H9 (cell line): ENCODE data around the gene SGMS2. TPM values are rescaled to one million over a fixed set of nuclear protein-coding genes. Genes with fewer than 3 reads are reported as not detected.

Experiments
- DNase-seq: peaks from one replicate; pipeline ENCODE4 v3.0.0-alpha.2; 2017
- H2AFZ ChIP-seq: one replicate; pipeline ENCODE4 v1.6.1; 2013; ENCODE audit warnings: mild to moderate bottlenecking, low read length, control low read depth, moderate library complexity
- H2AK5ac ChIP-seq: 2 replicates; pipeline ENCODE4 v1.6.1; 2013; ENCODE audit warnings: low read length, control low read depth, mixed read lengths; ENCODE audit not compliant: insufficient read length
- H2BK120ac ChIP-seq: one replicate; pipeline ENCODE4 v1.6.1; 2013; ENCODE audit warnings: low read depth, mild to moderate bottlenecking, low read length, control low read depth, inconsistent platforms; ENCODE audit not compliant: poor library complexity, severe bottlenecking
- H2BK12ac ChIP-seq: 2 replicates; pipeline ENCODE4 v1.6.1; 2013; ENCODE audit warnings: low read length, control low read depth, mixed read lengths, low read depth; ENCODE audit not compliant: insufficient read length
- H2BK15ac ChIP-seq: 2 replicates; pipeline ENCODE4 v1.6.1; 2013; ENCODE audit warnings: low read depth, low read length, control low read depth
- H2BK20ac ChIP-seq: one replicate; pipeline ENCODE4 v1.6.1; 2013; ENCODE audit warnings: low read depth, mild to moderate bottlenecking, low read length, control low read depth, inconsistent platforms; ENCODE audit not compliant: poor library complexity, severe bottlenecking
- H2BK5ac ChIP-seq: 2 replicates; pipeline ENCODE4 v1.6.1; 2013; ENCODE audit warnings: low read length, control low read depth, mixed read lengths; ENCODE audit not compliant: insufficient read length
- H3K14ac ChIP-seq: 2 replicates; pipeline ENCODE4 v1.6.1; 2013; ENCODE audit warnings: low read length, control low read depth; ENCODE audit not compliant: insufficient read depth
- H3K18ac ChIP-seq: 2 replicates; pipeline ENCODE4 v1.6.1; 2013; ENCODE audit warnings: low read depth, mild to moderate bottlenecking, mixed read lengths, low read length, control low read depth; ENCODE audit not compliant: insufficient read length
- H3K23ac ChIP-seq: 2 replicates; pipeline ENCODE4 v1.6.1; 2013; ENCODE audit warnings: low read length, control low read depth, mixed read lengths, low read depth; ENCODE audit not compliant: insufficient read length
- H3K23me2 ChIP-seq: 2 replicates; pipeline ENCODE4 v1.6.1; 2013; ENCODE audit warnings: low read depth, mild to moderate bottlenecking, mixed read lengths, low read length, control low read depth; ENCODE audit not compliant: insufficient read length, poor library complexity, severe bottlenecking
- H3K27ac ChIP-seq: 2 replicates; pipeline ENCODE4 v1.5.1; 2013; ENCODE audit warnings: low read length, control low read depth, mixed read lengths, low read depth; ENCODE audit not compliant: insufficient read length
- H3K27me3 ChIP-seq: 2 replicates; pipeline ENCODE4 v1.6.1; 2013; ENCODE audit warnings: low read length, control low read depth, inconsistent platforms; ENCODE audit not compliant: insufficient read depth
- H3K4ac ChIP-seq: 2 replicates; pipeline ENCODE4 v1.6.1; 2013; ENCODE audit warnings: low read depth, mild to moderate bottlenecking, control low read depth, inconsistent platforms, low read length, moderate library complexity
- H3K4me1 ChIP-seq: 2 replicates; pipeline ENCODE4 v1.6.1; 2013; ENCODE audit warnings: low read length, control low read depth, inconsistent platforms; ENCODE audit not compliant: insufficient read depth
- H3K4me2 ChIP-seq: 2 replicates; pipeline ENCODE4 v1.6.1; 2013; ENCODE audit warnings: low read length, control low read depth, mixed read lengths; ENCODE audit not compliant: insufficient read length, insufficient read depth
- H3K56ac ChIP-seq: 2 replicates; pipeline ENCODE4 v1.6.1; 2013; ENCODE audit warnings: low read depth, mild to moderate bottlenecking, mixed read lengths, low read length, control low read depth; ENCODE audit not compliant: insufficient read length
- H3K79me1 ChIP-seq: 2 replicates; pipeline ENCODE4 v1.6.1; 2013; ENCODE audit warnings: low read depth, mild to moderate bottlenecking, moderate library complexity, low read length, control low read depth, inconsistent platforms; ENCODE audit not compliant: insufficient read depth, poor library complexity, severe bottlenecking
- H3K79me2 ChIP-seq: 2 replicates; pipeline ENCODE4 v1.6.1; 2013; ENCODE audit warnings: low read length, control low read depth, inconsistent platforms; ENCODE audit not compliant: insufficient read depth
- H3K9ac ChIP-seq: 2 replicates; pipeline ENCODE4 v1.6.1; 2013; ENCODE audit warnings: low read length, control low read depth, mixed read lengths; ENCODE audit not compliant: insufficient read length; ENCODE audit errors: extremely low read depth
- H3K9me3 ChIP-seq: one replicate; pipeline ENCODE4 v1.6.1; 2013; ENCODE audit warnings: low read depth, low read length, inconsistent platforms; ENCODE audit not compliant: control insufficient read depth
- H3T11ph ChIP-seq: one replicate; pipeline ENCODE4 v1.6.1; 2013; ENCODE audit warnings: mild to moderate bottlenecking, low read length, control low read depth, inconsistent platforms
- H4K20me1 ChIP-seq: one replicate; pipeline ENCODE4 v1.6.1; 2013; ENCODE audit not compliant: control insufficient read depth, insufficient read length, insufficient read depth
- H4K5ac ChIP-seq: 2 replicates; pipeline ENCODE4 v1.6.1; 2013; ENCODE audit warnings: low read depth, mild to moderate bottlenecking, mixed read lengths, low read length, control low read depth; ENCODE audit not compliant: insufficient read length
- H4K8ac ChIP-seq: replicated peaks from 2 replicates; pipeline ENCODE4 v1.6.1; 2013; ENCODE audit warnings: low read length, control low read depth, mixed read lengths, low read depth; ENCODE audit not compliant: insufficient read length
- H4K91ac ChIP-seq: 2 replicates; pipeline ENCODE4 v1.6.1; 2013; ENCODE audit warnings: low read depth, mild to moderate bottlenecking, moderate library complexity, mixed read lengths, low read length, control low read depth; ENCODE audit not compliant: insufficient read length
- H3K27ac Mint-ChIP-seq, 3 experiments: 2 replicates in 2 of 3; 3 replicates in 1 of 3; pipeline ENCODE4 v1.8.0; 2020 to 2021; ENCODE audit warnings: mixed read lengths in 3 of 3, mild to moderate bottlenecking in 1 of 3, moderate library complexity in 1 of 3
- H3K27me3 Mint-ChIP-seq: 2 replicates; pipeline ENCODE4 v1.8.0; 2021; ENCODE audit warnings: low read depth, mild to moderate bottlenecking, moderate library complexity, mixed read lengths
- H3K36me3 Mint-ChIP-seq, 3 experiments: 2 replicates in 2 of 3; 3 replicates in 1 of 3; pipeline ENCODE4 v1.8.0; 2020 to 2021; ENCODE audit warnings: low read depth in 3 of 3, mixed read lengths in 3 of 3; ENCODE audit not compliant: insufficient read depth in 1 of 3
- H3K4me1 Mint-ChIP-seq, 2 experiments: 2 replicates each; pipeline ENCODE4 v1.8.0; 2020; ENCODE audit warnings: mixed read lengths in 2 of 2
- H3K4me3 Mint-ChIP-seq, 2 experiments: 2 replicates in 1 of 2; 3 replicates in 1 of 2; pipeline ENCODE4 v1.8.0; 2020 to 2021; ENCODE audit warnings: mild to moderate bottlenecking in 2 of 2, mixed read lengths in 2 of 2, moderate library complexity in 1 of 2
- H3K9me3 Mint-ChIP-seq, 2 experiments: 2 replicates in 1 of 2; 3 replicates in 1 of 2; pipeline ENCODE4 v1.8.0; 2020; ENCODE audit warnings: mild to moderate bottlenecking in 2 of 2, mixed read lengths in 2 of 2, moderate library complexity in 1 of 2
- CTCF ChIP-seq: fragments of 200-600 bp; sonication (generic); conservative IDR thresholded peaks from 3 replicates; pipeline ENCODE4 v1.8.0; 2021; ENCODE audit warnings: antibody characterized with exemption, mild to moderate bottlenecking
- WGBS: extraction: QIAGEN DNeasy Blood & Tissue Kit; methylation state at CpG from one replicate; pipeline ENCODE4 v1.1.7; 2013; ENCODE audit warnings: missing lambda C conversion rate, low lambda C conversion rate, mixed read lengths; ENCODE audit not compliant: insufficient read length; ENCODE audit errors: extremely low coverage; 5-methylcytosine and 5-hydroxymethylcytosine counted together
- total RNA-seq: library from RNA; stranded (reverse); gene quantifications from 2 replicates; pipeline ENCODE4 v1.2.1, GENCODE V29; 2021

SGMS2 gene
- total RNA-seq, 1 experiment from 2014 or later: 9.7 TPM

GRCh38 chr4:107956011-107956410 is 131.3 kb downstream of the SGMS2 start:
- Histone ChIP-seq H3K56ac (no peak overlapping the region), H3K23ac (no peak overlapping the region), H2BK12ac (no peak overlapping the region), H3K27me3 (no peaks in the 10 kb centered on the region), H3K79me2 (no peaks in the 10 kb centered on the region), H4K20me1 (no peaks in the 10 kb centered on the region), H3K9me3 (no peaks in the 10 kb centered on the region), H2BK15ac (no peak overlapping the region), H3K4me1 (no peaks in the 10 kb centered on the region), H2AK5ac (no peak overlapping the region), H3K18ac (no peak overlapping the region), H3K27ac (no peak overlapping the region), H2BK20ac (no peak overlapping the region), H2BK5ac (no peak overlapping the region), H4K5ac (no peak overlapping the region), H3K79me1 (no peaks in the 10 kb centered on the region), H3K4ac (no peak overlapping the region), H2AFZ (no peak overlapping the region), H3K4me2 (no peak overlapping the region), H3K14ac (no peak overlapping the region), H4K91ac (no peak overlapping the region), H3T11ph (no peak overlapping the region), H3K23me2 (no peaks in the 10 kb centered on the region), H2BK120ac (no peak overlapping the region), H3K9ac (no peak overlapping the region), H4K8ac (no peak overlapping the region)
- TF ChIP-seq CTCF: no peak
- H3K9me3 Mint-ChIP-seq: peaks cover 29 to 35% of the 10 kb centered on the region in 2 experiments
- DNase-seq: no peak
- H3K36me3 Mint-ChIP-seq: peaks cover 6 to 30% (median 19%) of the 10 kb centered on the region in 3 experiments
- no peak overlapping the region for H3K4me3 Mint-ChIP-seq
- peaks cover 6% of the 10 kb centered on the region for H3K27me3 Mint-ChIP-seq
- no peaks in the 10 kb centered on the region for H3K4me1 Mint-ChIP-seq
- no CpG with 5 or more reads among the region's 1 CpG for WGBS
- H3K27ac Mint-ChIP-seq: no peak overlapping the region

Other genes starting within 250 kb of the SGMS2 start
- 83.6 and 86.3 TPM in 2 replicates for gene PAPSS1, start 104.7 kb upstream of the SGMS2 start, total RNA-seq
- 8.9 and 9.6 TPM in 2 replicates for gene CYP2U1, start 106.6 kb downstream of the SGMS2 start, total RNA-seq
- 44.4 and 46.6 TPM in 2 replicates for gene HADH, start 165.0 kb downstream of the SGMS2 start, total RNA-seq